NOMO-1 treated with dmso at 0.1 percent for 144 hours (cell line): Measurements from ENCODE around the gene C9orf72.

Source experiments
- DNase-seq: peaks from one replicate; lab custom pipeline; 2025; ENCODE audit not compliant: unreplicated experiment; lab: John Stamatoyannopoulos, UW

C9orf72 gene

DNA sequence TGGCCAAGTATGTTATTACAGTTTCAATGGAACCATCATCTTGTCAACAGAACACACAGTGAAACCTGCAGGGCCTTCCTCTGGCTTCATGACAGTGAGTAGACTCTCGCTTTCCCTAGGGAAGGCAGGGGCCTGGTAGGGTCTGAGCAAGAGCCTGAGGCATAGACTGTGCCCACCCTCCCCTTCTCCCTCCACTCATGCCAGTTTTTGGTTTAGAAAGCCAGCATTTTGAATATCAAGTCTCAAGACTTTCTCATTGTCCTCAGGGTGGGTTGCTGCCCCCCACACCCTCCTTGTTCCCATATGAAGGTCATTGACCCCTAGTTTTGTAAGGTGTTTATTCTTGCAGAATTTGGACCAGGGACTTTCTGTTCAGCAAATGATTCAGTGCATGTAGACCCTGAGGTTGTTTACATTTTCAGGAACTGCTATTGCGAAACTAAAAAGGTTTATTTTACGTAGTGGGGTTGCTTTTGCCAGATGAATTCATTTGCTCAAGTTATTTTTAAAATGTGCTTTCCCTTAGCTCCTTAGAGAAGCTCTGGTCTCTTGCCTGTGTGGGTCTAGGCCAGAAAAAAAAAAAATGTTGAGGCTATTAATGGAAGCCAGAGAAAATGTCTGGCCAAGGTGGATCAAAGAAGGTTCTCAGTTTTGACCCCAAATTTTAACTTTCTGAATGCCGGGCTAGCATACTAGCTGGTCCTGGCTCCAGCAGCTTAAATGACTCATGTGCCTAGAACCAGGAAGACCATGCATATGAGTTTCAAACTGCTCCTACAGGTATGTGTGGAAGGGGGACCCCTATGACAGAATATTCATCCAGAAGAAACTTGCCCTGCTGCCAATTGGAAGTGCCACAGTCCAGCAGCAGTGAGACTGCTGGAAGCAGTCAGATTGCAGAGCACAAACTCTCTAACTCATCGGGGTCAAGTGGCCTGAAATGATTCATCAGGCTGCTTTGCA, 33.5 kb downstream of the C9orf72 start:
- DNase-seq: no peak

DNA sequence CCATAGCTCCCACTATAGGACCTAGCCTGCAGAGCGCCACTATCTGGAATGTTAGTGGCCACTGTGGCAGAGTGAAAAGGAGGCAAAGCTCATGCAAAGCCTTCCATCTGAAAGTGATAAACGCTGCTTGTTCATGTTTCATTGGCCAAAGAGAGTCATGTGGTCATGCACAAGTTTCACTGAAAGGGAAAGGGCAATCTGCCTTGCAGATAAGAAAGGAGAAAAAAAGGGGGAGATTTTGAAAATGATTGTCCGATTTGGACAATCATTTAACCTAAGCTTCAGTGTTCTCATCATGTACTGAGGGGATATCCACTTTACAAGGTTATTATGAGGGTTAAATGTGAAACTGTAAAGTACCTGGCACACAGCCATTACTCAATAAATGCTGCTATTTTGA, 34.6 kb downstream of the C9orf72 start:
- DNase-seq: no peak

DNA sequence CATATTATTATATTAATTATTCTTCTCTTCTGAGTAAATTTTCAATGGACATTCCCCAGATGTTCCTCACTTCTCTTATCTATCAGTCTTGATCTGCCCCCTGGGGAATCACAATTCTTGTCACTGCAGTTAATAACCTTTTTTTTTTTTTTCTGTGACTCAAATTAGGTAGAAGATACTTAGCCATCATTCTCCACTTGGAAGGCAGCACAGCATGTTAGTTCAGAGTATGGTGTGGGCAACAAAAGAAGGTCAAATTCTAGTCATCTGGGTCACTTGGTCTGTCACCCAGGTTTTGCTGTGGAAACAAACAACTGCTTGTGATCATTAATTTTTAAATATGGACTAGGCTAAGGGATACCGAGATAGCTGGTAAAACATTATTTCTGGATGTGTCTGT, 35.5 kb downstream of the C9orf72 start:
- no peak for DNase-seq

DNA sequence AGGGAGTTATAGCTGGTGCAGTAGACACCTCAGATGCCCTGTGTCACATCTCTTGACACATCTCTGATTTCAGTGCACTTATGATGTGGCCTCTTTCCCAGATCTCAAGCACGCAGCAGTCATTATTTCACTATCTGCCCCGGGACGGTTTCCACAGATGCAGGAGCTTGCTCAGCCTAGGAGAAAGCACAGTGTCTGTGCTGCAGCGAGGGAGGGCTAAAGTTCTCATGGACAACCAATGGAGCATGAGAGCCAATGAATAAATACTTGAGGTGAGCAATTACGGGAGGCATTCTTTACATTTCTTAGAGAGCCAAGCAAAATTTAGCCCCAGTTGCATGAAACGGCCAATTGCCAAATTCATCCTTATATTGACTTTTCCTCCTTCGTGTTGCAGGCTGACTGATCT, 36.2 kb downstream of the C9orf72 start:
- no peak for DNase-seq

DNA sequence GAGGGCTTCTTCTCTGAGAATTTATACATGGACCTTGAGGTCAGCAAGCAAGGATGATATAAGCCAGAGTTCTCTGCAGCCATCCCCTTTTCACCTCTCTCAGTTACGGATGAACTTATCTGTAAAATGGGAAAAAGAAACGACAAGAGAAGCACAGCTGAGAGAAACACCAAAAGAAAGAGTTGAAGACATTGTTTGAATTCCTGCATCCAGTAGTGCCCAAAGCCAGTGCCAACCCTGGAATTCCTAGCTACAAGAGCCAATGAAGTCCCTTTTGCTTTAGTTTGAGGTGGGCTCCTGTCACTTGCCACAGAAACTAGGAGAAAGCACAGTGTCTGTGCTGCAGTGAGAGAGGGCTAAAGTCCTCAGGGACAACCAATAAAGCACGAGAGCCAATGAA, 37.1 kb downstream of the C9orf72 start:
- DNase-seq: no peak

DNA sequence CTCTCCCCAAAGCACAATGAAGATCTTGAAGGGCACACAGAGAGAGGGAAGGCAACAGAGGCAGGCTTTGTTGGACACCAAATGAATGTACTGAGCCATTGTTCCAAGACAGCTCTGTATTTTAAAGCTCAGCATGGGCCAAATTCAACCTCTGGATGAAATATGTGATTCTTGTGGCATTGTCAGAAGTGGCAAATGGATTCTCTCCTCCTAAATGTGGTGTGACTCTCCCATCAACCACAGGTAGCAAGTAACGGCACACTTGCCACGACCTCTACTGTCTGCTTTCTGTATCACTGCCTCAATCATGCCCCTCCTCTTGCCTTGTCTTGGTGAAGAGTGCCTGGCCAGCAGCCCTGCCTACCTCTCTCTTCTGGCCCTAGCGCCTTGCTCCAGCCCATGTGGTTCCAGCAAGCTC, 37.6 kb downstream of the C9orf72 start:
- DNase-seq: no peak

DNA sequence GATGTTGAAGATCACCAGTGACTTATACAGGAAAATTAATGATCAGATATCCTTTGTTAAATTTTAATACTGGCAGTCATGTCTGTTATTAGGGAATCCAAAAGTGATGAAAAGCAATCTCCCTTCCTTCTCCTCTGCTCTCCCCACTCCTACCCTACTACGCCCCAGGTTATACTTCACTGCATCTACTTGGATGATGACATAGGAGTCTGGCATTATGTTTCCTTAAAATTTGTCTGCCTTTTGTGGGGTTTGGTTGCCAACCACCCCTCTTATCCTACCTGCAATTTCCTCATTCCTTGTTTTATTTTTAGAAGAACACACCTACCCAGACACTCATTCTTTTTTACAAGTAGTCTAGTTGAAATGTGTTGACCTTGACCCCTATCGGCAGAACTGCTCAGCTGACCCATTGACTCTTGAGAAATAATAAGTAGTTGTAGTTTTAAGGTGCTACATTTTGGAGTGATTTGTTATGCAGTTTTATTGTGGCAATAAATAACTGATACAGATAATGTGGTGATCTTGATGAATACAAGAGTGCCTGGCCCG, 38.5 kb downstream of the C9orf72 start:
- no peak for DNase-seq

DNA sequence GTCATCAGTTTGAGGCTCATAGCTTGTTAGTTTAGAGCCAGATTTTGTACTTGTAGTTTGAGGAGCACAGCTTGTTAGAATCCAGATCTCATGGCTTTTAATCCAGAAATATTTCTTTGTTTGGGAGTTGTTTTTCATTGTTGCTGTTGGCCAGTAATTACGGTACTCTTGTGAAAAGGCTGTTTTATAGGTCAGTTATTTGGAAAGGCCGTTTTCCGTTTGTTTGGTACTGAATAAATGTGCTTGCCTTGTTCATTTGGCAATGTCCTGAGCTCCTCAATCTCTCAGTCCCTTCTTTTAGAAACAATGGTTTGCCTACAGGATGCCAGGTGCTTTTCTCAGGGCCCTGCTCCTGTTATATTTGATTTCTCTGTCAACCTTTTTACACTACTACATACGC, 39.1 kb downstream of the C9orf72 start:
- DNase-seq: no peak

DNA sequence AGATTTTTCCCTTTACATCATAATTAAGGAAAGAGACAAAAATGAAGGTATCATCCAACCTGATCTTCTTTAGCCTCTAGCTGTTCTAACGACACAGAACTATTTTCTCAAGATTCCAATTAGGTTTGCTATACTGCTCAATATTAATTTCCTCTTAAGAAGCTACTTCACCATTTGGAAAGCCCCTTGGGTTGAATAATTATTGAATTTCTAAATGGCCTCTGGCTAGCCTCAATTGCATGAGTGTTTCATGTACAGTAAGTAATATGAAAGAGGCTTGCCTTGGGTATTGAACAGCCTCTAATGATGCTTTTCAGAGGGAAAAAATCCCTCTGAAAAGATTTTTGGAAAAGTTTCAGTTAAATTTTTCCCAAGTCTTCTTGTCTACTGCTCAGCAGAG, 40.0 kb downstream of the C9orf72 start:
- no peak for DNase-seq

DNA sequence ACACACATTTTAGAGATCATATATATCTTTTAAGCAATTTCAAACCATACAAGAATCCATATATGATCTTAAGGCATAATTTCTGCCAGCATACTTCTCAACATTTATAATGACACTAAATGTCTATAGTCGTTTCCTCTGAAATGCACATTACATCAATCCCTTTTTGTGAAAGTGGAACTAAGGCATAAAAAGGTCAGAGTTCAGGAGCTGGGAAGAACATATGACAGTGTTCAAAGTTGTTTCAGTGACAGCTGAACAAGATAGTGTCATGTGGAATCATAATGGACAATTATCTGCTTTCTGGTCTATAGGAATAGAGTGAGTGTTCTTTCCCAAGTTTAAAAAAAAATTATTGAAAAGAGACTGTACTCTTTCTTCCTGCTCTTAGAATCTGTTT, 41.2 kb downstream of the C9orf72 start:
- no peak for DNase-seq

DNA sequence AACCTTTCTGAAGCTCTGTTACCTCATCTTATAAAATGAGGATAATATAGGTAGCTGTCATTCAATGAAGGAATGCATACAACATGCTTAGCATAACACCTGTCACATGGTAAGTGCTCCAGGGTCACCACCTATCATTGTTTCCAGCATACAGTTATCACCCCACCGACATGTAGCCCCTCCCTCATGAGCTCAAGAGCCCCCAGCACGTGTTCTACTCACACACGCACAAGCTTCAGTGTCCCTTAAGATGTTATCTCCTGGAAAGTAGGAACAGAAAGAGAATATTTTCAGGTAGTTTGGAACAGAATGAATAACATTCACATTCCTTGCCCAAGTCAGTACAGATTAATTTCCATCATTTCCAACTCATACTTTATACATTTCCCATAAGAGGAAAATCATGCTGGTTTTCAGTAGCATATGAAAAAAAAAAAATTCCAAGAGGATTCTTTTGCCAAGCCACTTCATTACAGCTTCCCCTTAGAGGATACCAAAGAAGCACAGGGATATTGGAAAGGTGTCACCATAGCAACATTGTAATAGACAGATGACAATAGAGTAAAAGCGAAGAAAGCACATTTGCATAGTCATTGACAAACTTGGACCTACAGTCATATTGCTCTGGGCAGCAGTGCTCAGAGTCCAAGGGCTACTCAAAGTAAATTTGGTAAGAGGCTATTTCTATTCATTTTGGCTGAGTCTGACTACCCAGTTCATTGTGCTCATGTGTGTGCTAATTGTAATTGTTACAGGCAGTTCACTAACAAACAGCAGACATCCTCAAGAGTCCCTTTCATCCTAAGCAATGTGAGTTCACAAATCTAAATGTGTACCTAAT, 42.1 kb downstream of the C9orf72 start:
- no peak for DNase-seq

DNA sequence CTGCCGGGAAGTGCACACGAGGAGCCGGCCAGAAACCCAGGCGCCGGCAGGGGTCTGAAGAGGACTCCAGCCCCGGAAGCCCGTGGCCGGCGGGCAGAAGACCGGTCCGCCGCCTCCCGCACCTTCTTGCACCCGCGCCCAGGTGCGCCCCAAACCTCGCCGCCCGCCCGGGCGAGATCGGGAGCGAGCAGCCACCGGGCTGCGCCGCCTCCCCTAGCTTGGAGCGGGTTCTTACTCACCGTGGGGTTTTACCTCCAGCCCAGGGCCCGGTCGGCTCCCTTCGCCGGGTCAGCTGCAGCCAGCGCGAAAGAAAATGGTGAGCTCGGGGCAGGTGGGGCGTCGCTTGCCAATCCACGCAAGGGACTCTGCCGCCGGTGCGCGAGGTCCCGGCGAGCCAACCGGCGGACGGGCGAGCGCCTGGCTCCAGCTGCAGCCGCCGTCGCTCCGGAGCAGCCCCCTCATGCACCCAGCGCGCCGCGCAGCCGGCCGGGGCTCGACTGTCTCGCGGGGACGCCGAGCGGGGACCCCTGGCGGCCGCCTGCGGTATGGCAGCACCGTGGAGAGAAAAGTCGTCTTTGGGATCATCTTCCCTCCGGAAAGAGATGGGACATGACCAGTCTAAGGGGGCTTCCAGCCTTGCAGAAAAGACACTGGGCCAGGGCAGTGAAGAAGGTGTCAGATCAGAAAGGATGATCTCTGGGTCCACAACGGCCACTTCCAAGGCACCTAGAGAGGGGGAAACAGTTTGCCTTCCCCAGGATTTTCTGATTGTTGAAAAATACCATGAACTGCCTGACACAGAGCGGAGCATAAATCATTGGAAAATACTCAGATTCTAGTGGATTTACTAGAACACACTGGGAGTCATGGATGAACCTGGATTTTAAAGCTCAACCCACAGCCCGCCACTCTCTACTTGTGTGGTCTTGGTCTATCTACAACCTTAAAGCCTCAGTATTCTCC, 43.7 kb downstream of the C9orf72 start, which contains the start of gene MOB3B:
Gene MOB3B, minus strand, starts transcription at position 499 of the 963 bp plus-strand sequence. CDS start 74,264 bp downstream, outside the sequence.
- DNase-seq: no peak

DNA sequence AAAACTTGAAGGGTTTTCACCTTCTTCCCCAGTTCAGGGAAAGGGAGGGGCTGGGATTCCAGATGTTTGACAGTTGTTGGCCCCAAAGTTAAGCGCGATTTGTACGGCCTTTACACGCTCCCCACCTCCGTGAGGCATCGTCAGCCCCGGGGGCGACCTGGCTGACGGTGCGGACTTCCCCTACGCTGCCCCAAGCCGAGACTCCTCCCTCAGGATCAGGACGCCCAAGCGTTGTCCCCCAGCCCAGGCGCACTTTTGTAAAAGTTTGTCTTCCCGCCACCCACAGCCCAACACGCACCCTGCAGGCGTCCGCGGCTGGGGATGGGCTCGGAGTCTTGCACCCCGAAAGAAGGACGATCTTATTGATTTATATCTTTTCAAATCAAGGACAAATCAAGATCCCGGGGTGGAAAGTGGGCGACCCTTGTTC, 44.4 kb downstream of the C9orf72 start:
- no peak for DNase-seq

DNA sequence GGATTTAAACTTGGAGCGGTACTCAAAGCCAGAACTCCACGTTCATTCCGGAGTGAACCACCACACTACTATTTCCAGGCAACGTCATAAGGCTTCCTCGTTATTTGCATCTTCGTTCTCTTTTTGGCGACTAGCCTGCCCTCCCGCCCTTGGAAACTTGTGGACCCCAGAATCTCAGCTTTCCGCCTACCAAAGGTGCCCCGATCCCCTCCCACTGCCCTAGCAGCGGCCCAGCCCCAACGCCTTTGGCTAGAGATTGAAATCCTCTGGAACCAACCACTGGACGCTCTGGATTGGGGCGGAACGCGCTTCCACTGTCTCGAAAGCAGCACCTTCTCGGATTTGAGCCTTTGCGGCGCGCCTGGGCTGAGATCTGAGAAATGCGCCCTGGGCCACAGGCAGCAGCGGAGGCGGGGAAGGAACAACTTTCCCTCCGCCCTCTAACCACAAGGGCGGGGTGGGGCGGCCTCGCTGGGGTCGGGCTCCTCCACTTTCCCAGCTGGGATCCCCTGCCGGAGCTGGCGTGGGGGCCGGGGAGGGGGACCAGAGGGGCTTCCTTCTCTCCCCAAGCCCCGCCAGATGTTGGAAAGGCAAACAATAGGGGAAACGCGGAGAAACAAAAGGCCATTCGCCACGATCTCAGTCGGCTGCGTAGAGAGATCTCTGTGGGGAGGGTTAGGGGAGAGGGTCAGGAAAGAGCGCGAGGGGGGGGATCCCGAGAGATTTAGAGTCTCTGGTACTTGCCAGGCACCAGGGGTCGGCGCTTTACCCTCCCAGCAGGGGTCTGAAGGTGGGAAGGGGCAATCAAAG, 45.0 kb downstream of the C9orf72 start:
- DNase-seq: no peak

DNA sequence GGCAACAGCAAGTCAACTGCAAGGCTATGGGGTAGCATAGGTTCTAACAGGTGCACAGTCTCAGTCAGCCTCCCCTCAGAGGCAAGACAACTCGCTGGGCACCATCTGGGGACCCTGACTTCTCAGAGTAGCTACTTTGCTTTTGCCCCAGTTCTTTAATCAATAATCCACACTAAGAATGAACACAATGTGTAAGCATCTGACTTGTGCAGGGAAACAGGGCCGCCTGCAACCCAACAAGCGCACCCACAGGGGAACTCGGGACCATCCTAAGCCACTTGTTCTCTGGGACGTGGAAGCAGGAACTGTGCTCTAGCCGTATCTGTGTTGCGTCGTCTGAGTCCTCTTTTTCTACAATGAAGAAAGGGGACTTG, 45.6 kb downstream of the C9orf72 start:
- DNase-seq: no peak

DNA sequence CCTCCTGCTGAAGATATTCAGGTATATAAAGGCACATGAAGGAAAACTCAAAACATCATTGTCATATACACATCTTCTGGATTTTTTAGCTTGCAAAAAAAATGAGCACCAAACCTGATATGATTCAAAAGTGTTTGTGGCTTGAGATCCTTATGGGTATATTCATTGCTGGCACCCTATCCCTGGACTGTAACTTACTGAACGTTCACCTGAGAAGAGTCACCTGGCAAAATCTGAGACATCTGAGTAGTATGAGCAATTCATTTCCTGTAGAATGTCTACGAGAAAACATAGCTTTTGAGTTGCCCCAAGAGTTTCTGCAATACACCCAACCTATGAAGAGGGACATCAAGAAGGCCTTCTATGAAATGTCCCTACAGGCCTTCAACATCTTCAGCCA, 49.0 kb downstream of the C9orf72 start, which contains the start of gene IFNK:
Gene IFNK, plus strand, starts transcription at position 55 of the 400 bp plus-strand sequence. Its CDS starts 47 bp downstream, at position 102.
- no peak for DNase-seq

DNA sequence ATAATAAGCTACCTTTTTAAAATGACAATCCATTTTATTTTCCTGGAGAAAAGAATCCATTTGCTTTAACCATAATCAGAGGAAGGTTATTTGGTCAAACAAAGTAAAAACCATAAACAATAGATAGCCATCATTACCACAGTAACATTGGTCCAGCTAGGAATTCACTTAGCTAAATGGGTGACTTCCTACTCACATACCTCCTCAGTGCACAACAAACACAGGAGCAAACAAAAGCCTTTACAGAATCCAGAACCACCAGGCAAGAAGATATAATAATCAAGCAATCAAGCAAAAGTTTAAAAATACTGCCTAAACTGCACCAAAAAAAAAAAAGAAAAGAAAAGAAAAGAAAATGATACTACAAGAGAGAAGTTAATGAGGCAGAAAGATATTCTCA, 50.1 kb downstream of the C9orf72 start:
- DNase-seq: no peak

DNA sequence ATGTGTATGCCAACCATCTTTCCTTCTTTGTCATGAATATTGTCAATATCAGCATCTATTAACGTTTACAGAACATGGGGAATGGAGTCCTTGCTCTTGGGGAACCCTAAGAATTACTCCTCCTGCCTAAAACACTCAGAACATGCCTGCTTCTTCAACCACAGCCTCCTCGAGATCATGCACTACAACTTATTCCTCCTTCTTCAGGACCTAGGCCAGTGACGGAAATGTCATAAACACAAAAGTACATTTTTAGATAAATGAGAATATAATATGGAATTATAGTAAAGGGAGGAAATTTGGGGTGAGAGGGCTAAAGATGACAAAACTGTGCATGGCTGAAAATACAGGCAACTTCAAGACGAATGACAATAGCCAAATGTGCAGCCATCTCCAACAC, 52.3 kb downstream of the C9orf72 start:
- DNase-seq: no peak
